ENCODE measurements around the gene PGS1. TPM values are rescaled to one million over a fixed set of nuclear protein-coding genes. Genes with fewer than 3 reads are reported as not detected.

PGS1 gene
- total and polyA plus RNA-seq, 10 of the 15 experiments (the other 5 are each of a cell fraction or from before 2014, with no cell fraction given), result 1.3 to 37.6 (median 27.4) TPM

GRCh38 chr17:78345791-78346494, 32.5 kb upstream of the PGS1 start (continued):
- TF ChIP-seq USF1 (IDR thresholded peaks at IDR 0.05; ENCODE audit: borderline replicate concordance, extremely low read length, insufficient read depth, low read depth, low read length), result no peak
- TF ChIP-seq ZBTB11 (CRISPR knock-in tag; IDR thresholded peaks at IDR 0.05), result no peak
- TF ChIP-seq IKZF1 (conservative IDR thresholded peaks at IDR 0.05), result no peak
- no peak for TF ChIP-seq NR2F1 (conservative IDR thresholded peaks at IDR 0.05)
- TF ChIP-seq HCFC1 (IDR thresholded peaks at IDR 0.05; ENCODE audit: low read length), result no peak
- TF ChIP-seq NBN (IDR thresholded peaks at IDR 0.05), result no peak
- no peak for TF ChIP-seq MYC (IDR thresholded peaks at IDR 0.05; ENCODE audit: insufficient read depth, insufficient read length, insufficient replicate concordance, low read length, severe bottlenecking)
